Measurements from ENCODE around the gene CYTH1. TPM values are rescaled to one million over a fixed set of nuclear protein-coding genes. Genes with fewer than 3 reads are reported as not detected.

CYTH1 gene
- total RNA-seq, 1 experiment from 2014 or later: 46.7 TPM

GRCh38 chr17:78707923-78708322, 74.2 kb downstream of the CYTH1 start:
- DNase-seq (ENCODE audit: low read depth, low spot score) (no peak), ATAC-seq (no peak)
- in situ Hi-C loops (cut with HindIII; ENCODE audit: low pct_unique_long_range_greater_than_20kb, low sequenced_read_pairs): loop anchor here (10.0 kb wide), 1 partner anchor 223 kb away; no protein-coding TSS in a partner anchor
- TF ChIP-seq POLR2AphosphoS5 (IDR thresholded peaks at IDR 0.05; ENCODE audit: low read depth, low read length) (no peak), SIN3A (IDR thresholded peaks at IDR 0.05; ENCODE audit: borderline replicate concordance, insufficient read depth, low read depth, low read length) (no peak), REST (IDR thresholded peaks at IDR 0.05; ENCODE audit: insufficient read depth in 1 of 2, low read depth in 2 of 2, low read length in 1 of 2) (no peak), CTCF (IDR thresholded peaks at IDR 0.05) (no peak), TCF7L2 (IDR thresholded peaks at IDR 0.05; ENCODE audit: low read depth, low read length) (no peak)
- intact Hi-C loops (cut with micrococcal nuclease; ENCODE audit: unreplicated experiment): loop anchor here (2.0 kb wide), 1 partner anchor 211 kb away; no protein-coding TSS in a partner anchor
- H3K9me3 ChIP-seq (ENCODE audit: control insufficient read depth, insufficient read depth, low read depth, low read length): no peaks in the 10 kb centered on the region
- BruUV-seq (replicated peaks): no TSS peak
- H3K36me3 ChIP-seq (ENCODE audit: control insufficient read depth, insufficient read depth, low read length): 0 out of 2 replicates have a peak, but pooled peaks cover 2% of the 10 kb centered on the region
- ChIA-PET CTCF (interaction anchor here (0.6 to 2.0 kb wide), 10 partner anchors 9 to 216 kb away, joined by 3 to 11 read pairs (median 4); no protein-coding TSS in a partner anchor), POLR2A (interaction anchor here (0.6 kb wide), 1 partner anchor 9 kb away, joined by 6 read pairs; no protein-coding TSS in a partner anchor)
- no peak overlapping the region; the same call in 1 of the 2 replicates for H3K27ac ChIP-seq (ENCODE audit: low read length)
- H3K4me3 ChIP-seq (ENCODE audit: low read depth in 2 of 2, low read length in 2 of 2): no peak overlapping the region
- peaks cover 15% of the 10 kb centered on the region; the same call in 1 of the 2 replicates for H3K4me1 ChIP-seq (ENCODE audit: control insufficient read depth, insufficient read depth, low read length)
- H3K27me3 ChIP-seq (ENCODE audit: control insufficient read depth, insufficient read depth, low read length): no peaks in the 10 kb centered on the region

- peaks cover 15% of the 10 kb centered on the region; the same call in 1 of the 2 replicates for H3K4me1 ChIP-seq (ENCODE audit: control insufficient read depth, insufficient read depth, low read length)
- peaks cover 2% of the 10 kb centered on the region; the same call in 1 of the 2 replicates for H3K36me3 ChIP-seq (ENCODE audit: control insufficient read depth, insufficient read depth, low read length)
- intact Hi-C loops (cut with micrococcal nuclease; ENCODE audit: unreplicated experiment): no loop called here
- in situ Hi-C loops (cut with HindIII; ENCODE audit: low pct_unique_long_range_greater_than_20kb, low sequenced_read_pairs): loop anchor here (10.0 kb wide), 1 partner anchor 222 kb away; no protein-coding TSS in a partner anchor
- CTCF ChIA-PET: interaction anchor here (0.6 to 2.0 kb wide), 6 partner anchors 10 to 262 kb away, joined by 3 to 11 read pairs (median 5); no protein-coding TSS in a partner anchor
- BruUV-seq (replicated peaks): no TSS peak
- TF ChIP-seq CTCF (IDR thresholded peaks at IDR 0.05) (no peak), REST (IDR thresholded peaks at IDR 0.05; ENCODE audit: insufficient read depth in 1 of 2, low read depth in 2 of 2, low read length in 1 of 2) (no peak), TCF7L2 (IDR thresholded peaks at IDR 0.05; ENCODE audit: low read depth, low read length) (no peak), SIN3A (IDR thresholded peaks at IDR 0.05; ENCODE audit: borderline replicate concordance, insufficient read depth, low read depth, low read length) (no peak), POLR2AphosphoS5 (IDR thresholded peaks at IDR 0.05; ENCODE audit: low read depth, low read length) (no peak)
- peak overlapping the region; percentile 19; the same call in 1 of the 2 replicates for H3K27ac ChIP-seq (ENCODE audit: low read length)
- POLR2A ChIA-PET: no interaction called here
- ATAC-seq (no peak), DNase-seq (ENCODE audit: low read depth, low spot score) (no peak)
- no peak overlapping the region for H3K4me3 ChIP-seq (ENCODE audit: low read depth in 2 of 2, low read length in 2 of 2)
- no peaks in the 10 kb centered on the region for H3K27me3 ChIP-seq (ENCODE audit: control insufficient read depth, insufficient read depth, low read length)
- H3K9me3 ChIP-seq (ENCODE audit: control insufficient read depth, insufficient read depth, low read depth, low read length): no peaks in the 10 kb centered on the region
Measured at GRCh38 chr17:78707016-78707415, 75.1 kb downstream of the CYTH1 start.
